NCI-H748 (cell line): ENCODE data around the gene THADA.
"Not testable (repeated sequence)": the region's sequence is repeated elsewhere in the genome, so short reads cannot be mapped to it uniquely, and the experiment has no call there.

ENCODE experiments used
- DNase-seq: peaks from one replicate; lab custom pipeline; 2025; ENCODE audit not compliant: unreplicated experiment; lab: John Stamatoyannopoulos, UW

Gene THADA

DNA sequence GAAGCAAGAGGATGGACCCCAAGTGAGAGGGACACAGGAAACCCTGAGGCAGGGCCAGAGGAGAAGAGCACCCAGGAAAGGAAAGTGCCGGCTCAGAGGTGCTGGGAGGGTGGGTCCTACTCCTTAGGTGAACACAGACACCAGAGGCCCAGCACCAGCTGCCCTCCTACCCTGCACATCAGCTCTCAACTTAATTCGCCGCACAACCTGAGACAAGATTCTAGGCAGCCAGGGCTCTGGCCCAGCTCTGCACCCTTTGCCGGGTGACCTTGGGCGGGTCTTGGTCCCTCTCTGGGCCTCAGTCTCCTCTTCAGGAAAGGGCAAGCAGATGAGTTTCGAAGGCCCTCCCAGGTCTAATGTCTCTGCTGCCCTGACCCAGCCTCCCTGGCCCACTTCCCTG is 397.6 kb downstream of the THADA start:
- DNase-seq, result no peak

- DNase-seq, result no peak
These were observed 398.3 kb downstream of the THADA start for GRCh38 chr2:43197588-43197896.

GRCh38 chr2:43196768-43197587 is 398.9 kb downstream of the THADA start:
- DNase-seq, result no peak

DNA sequence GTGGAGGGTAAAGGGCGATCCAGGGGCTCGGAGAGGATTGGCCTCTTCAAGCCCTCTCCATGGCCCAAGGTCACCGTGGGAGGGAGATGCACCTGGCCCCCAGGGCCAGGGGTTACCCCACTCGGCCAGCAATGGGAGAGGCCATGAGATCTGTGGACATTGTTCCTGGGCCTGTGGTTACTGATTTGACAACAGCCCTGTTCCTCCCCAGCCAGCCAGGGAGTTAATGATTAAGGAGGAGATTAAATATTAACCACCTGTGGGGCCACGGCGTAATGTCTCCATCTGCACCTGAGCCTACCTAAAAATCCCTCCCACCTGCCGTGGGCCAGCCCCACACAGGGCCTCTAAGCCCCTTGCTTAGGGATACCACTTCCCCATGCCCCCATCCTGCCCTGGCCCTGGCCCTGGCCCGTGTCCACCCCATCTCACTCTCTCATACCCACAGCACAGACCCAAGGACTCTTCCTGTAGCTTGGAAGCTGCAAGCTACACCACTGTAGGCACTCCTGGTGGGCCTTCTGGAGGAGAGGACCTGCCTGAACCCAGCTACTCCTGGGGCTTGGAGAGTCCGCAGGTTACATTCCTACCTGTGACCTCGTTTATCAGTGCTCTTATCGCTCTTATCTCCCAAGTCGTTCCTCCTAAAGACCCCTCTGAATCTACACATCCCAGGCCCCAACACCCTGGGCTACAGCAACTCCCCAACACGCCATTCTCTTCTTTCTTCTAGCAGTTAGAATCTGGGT is 401.5 kb downstream of the THADA start:
- DNase-seq, result no peak

DNA sequence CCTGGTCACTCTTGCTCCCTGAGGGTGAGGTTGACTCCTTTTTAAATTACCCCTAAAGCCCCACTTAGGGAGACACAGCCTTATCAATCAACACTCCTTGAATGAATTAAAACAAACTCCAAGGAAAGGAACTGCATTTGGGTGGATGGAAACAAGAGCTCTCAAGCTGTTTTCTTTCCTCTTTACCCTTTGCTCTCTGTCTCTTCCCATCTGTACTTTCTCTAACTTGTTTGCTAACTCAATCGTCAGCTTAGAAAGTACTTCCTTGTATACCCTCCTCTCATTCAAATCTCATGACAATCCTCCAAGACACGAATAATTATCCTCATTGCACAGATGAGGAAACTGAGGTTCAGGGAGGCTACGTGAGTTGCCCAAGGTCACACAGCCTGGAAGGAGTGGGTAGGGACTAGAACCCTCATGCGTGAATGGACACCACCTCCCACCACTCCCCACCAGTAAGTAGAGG is 402.2 kb downstream of the THADA start:
- no peak for DNase-seq

DNA sequence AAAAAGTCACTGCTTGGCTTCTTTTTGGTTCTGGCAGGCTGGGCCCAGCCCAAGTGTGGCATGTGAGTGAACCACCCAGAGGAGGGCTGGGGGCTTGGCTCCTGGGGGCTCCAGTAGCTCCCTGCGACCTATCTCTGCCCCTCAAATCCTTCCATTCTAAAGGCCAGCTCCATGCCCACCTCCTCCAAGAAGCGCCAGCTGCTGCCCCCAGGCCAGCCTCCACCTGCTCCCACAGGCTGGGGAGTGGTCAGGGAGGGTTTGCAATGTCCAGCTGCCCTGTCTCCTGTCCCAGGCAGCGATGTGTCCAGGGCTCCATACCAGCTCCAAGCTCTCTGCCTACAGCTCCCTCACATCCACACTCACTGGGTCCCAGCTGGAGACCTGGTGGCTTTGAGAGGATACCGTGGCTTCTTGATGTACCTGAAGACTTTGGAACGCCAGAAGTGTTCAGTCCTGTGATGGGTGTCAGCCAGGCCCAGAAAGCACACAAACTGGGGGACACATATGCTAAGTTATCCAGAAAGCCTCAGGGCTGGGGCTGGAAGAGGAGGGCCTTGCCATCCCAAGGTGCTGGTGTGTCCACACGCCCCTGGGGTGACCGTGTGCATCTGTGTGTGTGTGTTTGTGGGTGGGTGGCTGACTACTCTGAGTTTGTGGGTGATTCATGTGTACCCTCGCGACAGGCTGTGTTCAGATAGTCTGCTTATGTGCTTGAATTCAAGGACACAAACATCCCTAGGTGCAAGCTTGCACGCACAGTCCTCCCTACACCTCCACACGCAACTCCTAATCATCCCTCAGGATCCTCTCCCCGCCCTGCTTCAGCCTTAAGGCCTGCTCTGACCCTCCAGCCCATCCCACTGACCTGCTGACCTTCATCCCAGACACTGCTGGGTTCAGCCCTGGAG is 402.8 kb downstream of the THADA start:
- DNase-seq, result no peak

DNA sequence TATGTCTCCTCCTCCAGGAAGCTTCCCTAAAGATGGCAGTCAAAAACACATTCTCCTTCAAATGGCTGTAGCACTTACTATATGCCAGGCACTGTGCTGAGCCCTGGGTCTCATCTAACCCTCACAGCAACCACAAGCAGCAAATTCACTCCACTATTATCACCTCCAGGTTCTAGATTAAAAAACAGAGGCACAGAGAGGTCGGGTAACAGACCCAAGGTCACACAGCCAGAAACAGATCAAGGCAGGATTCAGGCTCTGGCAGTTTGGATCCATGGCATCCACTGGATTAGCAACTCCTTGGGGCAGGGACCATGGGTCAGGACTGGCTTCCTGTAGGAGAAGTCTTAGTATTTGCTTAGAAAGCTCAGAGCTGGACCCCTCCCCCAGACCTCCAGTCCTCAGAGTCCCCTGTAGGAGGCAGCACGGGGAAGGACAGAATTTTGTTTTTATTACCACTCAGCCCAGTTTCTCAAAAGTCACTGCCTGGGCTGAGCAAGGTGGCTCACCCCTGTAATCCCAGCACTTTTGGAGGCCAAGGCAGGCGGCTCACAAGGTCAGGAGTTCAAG is 403.8 kb downstream of the THADA start:
- no peak for DNase-seq

GRCh38 chr2:43190311-43191052 is 405.4 kb downstream of the THADA start:
- no peak for DNase-seq

DNA sequence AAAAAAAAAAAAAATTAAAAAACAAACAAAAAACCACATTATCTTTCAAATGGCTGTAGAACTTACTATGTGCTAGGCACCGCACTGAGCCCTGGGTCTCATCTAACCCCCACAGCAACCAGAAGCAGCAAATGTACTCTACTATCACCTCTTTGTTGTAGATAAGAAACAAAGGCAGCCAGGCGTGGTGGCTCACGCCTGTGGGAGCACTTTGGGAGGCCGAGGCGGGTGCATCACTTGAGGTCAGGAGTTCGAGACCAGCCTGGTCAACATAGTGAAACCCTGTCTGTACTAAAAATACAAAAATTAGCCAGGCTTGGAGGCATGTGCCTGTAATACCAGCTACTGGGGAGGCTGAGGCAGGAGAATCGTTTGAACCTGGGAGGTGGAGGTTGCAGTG is 406.0 kb downstream of the THADA start:
- DNase-seq, result not testable (repeated sequence)

GRCh38 chr2:43188561-43189386 is 407.1 kb downstream of the THADA start:
- no peak for DNase-seq

DNA sequence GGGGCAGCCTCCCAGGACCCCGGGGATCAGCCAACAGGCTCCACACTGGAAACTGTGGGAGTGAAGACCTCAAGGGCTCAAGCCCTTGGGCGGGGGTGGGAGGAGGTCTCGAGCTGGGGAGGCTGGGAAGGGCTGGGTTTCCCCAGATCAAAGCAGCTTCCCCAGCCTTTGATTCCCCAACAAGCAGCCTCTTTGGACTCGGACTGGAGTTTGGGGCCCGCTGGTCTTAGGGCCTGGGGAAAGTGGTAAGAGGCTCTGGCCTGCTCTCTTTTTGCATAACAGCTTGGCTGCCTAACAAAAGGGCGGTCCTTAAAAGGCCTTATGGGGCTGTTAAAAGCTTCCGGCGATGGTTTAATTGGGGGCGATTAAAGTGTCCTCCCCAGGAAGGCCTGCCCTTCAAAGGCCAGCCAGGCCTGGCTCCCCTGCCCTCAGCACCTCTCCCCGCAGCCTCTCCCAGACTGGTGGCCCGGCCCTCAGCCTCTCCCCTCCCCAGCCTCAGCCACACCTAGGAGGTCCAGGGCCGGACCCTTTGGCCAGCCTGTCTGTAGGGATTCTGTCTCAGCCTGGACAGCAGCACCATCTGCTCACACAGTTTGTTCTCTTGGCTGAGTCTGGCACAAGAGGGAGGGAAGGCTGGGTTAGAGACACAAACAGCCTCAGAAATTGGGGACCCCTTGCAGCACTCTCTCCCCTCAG is 409.0 kb downstream of the THADA start:
- no peak for DNase-seq

GRCh38 chr2:43186321-43186678 is 409.5 kb downstream of the THADA start:
- no peak for DNase-seq

DNA sequence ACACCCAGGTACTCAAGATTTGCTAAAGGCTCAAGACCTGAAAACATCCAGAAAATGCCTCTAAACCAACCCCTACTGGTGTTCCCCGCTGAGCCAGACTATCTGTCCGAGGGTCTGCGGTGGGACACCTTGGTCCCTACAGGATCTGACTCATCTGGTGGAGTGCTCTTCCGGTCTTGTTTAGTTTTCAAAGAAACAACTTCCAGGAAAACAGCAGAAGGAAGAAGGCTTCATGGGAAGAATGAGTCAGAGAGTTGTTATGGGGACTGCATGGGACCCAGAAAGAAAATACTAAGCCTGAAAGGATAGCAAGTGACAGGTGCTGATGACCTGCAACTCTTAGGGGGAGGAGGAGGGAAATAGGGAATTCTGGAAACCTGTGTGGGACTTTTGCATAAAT is 410.7 kb downstream of the THADA start:
- DNase-seq, result no peak

GRCh38 chr2:43184339-43184895 is 411.4 kb downstream of the THADA start:
- no peak for DNase-seq

DNA sequence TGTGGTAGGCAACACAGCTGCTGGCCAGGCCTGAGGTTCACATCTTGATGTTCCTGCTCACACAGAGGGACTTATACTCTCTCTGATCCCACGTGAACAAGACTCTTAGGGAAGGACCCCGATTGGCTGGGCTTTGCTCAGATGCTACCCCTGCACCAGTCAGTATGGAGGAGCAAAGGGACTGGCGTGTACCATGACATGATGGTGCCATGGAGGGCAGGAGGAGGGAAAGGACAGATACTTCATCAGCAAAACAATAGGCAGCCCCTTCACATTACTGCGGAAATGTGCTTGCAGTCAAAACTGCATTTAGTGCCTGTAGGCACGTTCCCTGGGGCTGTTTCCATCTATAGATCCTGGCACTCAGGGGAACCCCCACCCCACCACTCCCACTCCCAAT is 412.1 kb downstream of the THADA start:
- DNase-seq, result no peak

- no peak for DNase-seq
These were observed 414.9 kb downstream of the THADA start for GRCh38 chr2:43180897-43181296.
